HG02642 (cell line): ENCODE data around the gene GLYR1.
"Not testable (repeated sequence)": the region's sequence is repeated elsewhere in the genome, so short reads cannot be mapped to it uniquely, and the experiment has no call there.

ENCODE experiments used
- ATAC-seq: cut with Tn5 transposase; IDR thresholded peaks from one replicate; pipeline ENCODE4 v1.9.1; 2021; ENCODE audit warnings: mild to moderate bottlenecking; ENCODE audit not compliant: unreplicated experiment, poor library complexity

Gene GLYR1

GRCh38 chr16:4846901-4847773 lies at the start of gene GLYR1, which contains the start of gene UBN1:
GLYR1 (minus strand) TSS chr16:4847288; CDS start chr16:4847265, 23 bp downstream.
UBN1 (plus strand) TSS chr16:4847481; CDS start chr16:4852918, 5,437 bp downstream.
- ATAC-seq: peak; percentile 89

DNA sequence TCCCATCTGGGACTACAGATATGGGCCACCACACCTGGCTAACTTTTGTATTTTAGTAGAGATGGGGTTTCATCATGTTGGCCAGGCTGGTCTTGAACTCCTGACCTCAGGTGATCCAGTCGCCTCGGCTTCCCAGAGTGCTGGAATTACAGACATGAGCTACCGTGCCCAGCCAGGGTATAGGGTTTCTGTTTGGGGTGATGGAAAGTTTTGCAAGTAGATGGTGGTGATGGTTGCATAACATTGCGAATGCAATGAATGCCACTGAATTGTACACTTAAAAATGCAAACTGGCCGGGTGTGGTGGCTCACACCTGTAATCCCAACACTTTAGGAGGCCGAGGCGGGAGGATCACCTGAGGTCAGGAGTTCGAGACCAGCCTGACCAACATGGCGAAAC lies 49.7 kb upstream of the GLYR1 start:
- not testable (repeated sequence) for ATAC-seq

DNA sequence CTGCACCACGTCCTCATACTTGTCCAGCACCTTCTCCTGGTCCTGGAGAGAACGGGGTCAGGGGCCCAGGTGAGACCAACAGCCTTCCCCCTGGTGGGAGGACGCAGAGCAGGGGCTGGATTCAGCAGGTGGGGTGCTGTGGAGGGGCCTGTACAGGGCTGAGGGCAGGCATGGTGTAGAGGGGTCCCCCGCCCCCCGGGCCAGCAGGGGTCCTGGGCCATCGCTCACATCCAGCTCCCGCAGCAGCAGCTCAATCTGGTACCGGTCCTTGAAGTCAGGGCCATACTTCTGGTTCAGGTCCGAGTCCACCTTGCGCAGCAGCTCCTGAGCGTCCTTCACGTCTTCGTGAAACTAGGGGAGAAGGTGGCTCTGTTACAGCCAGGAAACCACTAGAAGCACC lies 48.3 kb upstream of the GLYR1 start:
- no peak for ATAC-seq

DNA sequence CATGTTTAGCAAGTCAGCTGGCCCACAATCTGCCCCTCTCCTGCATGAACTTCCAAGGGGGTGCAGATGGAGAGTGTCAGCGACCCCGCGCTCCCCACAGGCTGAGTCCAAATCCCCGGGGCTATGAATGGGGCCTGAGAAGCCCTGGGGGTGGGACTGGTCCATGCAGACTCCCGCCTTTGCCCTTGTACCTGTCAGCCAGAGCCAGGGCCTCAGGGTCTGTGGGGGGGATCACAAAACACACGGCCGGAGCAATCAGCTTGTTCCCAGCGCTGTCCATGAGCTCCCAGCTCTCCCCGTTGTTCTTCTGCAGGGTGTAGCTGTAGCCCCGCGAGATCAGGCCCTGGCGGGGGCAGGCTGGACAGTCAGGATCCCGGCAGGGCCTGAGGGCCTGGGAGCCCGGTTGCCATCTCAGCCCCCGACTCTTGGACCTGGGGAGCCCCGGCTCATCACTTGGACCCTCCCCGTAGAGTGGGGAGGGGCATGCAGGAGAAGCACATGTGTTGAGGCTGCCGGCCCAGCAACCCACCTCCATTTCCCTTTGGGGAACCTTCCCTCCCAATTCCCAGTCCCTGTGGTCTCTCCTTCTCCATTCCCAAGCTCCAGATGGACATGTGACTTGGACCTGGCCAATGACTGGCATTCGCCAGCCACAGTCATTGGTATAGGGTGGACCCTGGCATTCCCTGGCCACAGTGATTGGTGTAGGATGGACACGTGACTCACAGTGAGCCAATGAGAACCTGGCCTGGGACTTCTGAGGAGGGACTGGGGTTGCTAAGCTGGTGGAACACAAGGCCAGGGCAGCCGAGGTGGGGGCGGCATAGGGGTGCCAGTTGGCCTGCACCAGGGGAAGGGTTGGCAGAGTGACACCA lies 47.4 kb upstream of the GLYR1 start:
- no peak for ATAC-seq

DNA sequence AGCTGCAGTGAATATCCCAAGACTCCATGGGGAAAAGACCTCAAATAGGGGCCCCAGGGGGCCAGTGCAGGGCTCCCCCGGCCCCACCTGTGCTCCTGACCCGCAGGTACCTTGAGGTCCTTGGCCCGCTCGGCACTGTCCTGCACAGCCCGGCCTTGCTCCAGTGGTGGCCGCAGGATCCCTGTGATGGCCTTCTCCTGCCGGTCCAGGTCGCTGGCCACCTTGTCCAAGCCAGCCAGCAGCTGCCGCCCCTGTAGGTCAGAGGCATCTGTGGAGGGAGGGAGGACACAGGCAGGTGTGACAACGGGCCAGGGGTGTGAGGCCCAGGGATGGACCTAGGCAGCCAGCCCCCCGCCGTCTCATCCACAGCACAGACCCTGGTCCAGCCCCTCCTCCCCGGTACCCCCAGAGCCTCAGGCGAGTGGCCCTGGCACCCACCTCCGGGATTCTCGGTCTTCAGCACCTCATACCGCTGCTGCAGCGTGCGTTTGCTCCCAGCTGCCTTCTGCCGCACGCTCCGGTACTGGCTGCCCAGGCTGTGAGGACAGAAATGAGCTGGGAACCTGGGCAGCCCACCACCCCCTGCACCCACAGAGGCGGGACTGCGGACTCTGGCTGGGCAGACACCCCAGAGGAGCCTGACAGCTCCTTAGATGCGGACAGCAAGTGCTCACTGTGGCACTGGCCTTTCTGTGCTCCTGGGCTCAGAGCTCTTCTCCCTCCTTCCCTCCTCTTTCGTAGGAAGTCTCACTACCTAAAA lies 46.2 kb upstream of the GLYR1 start:
- no peak for ATAC-seq

DNA sequence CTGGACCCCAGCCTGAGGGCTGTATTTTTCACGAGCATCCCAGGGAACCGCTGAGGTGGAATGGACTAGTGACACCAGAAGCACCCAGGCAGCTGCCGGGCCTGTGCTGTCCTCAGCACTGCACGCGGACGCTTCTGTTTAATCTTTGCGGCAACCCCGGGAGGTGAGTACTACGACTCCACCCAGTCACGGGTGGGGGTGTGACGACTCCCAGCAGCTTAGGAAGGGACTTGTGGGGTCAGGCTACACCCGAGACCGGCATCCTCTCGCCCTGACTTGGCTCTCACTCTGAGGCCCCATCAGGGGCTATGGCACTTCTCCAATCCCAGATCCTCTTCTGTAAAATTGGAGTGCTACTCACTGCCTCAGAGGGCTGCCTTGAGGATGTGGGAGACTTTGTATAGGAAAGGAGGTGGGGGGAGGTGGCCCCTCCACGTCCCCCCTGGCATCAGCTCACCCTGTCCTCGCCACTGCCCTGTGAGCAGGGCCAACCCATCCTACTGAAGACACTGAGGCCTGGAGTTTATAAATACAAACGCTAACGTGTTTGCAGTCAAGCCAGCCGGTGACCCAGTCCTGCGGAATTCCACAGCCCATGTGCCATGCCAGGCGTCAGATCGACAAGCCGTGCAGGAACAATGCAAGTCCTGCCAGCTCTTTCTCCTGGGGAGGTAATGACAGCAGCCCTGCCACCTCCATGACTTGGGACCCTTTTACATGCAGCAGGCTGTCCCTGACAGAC lies 45.4 kb upstream of the GLYR1 start:
- ATAC-seq: no peak

GRCh38 chr16:4891886-4892216 lies 44.8 kb upstream of the GLYR1 start:
- ATAC-seq: no peak

DNA sequence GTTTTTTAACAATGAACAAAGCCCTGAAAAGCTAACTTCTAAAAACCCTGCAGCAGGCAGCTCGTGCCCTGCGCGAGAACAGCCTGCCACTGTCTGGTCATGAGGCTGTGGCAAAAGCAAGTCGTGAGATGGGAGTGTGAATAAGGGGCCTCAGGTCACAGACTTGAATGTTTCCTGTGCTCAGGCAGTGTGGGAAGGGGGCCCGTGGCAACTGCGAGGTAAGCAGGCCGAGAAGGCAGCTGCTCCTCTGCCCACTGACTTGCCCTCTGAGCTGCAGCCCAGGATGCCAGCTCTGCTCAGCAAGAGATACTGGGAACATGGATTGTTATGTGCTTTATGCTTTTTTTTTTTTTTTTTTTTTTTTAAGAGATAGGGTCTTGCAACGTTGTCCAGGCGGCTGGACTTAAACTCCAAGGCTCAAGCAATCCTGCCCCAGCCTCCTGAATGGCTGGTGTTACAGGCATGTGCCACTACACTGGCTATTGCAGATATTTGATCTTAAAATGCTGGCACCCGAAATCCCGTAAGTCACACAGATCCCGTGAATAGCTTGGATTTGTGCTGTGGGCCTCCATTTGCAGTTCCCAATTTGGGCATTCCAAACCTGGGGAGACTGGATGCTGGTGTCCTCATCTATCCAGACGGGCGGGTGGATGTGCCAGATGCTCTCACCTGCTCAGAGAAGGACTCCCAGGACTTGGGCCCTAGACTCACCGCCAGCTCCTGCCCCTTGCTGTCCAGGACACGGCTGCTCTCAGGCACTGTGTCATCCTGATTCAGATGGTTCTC lies 44.2 kb upstream of the GLYR1 start:
- ATAC-seq: no peak

DNA sequence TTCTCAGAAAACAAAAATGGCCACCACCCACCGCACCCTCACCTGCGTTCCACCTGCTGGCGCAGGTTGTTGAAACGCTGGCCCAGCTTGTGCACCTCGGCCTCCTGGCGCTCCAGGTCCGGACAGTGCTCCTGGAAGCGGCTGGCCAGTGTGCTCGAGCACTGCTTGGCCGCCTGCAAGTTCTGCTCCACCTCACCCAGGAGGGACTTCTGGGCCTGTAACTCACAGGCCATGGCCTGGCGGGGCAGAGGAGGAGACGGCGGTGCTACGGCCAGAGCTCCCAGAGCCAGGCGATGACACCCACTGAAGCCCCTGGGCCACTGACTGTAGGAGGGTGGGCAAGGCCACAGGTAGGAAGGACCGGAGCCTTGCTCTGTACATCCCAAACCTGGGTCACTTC lies 43.6 kb upstream of the GLYR1 start:
- ATAC-seq: no peak

- no peak for ATAC-seq
These were observed 42.9 kb upstream of the GLYR1 start for GRCh38 chr16:4890026-4890425.

GRCh38 chr16:4888428-4889135 lies 41.5 kb upstream of the GLYR1 start:
- ATAC-seq: no peak

DNA sequence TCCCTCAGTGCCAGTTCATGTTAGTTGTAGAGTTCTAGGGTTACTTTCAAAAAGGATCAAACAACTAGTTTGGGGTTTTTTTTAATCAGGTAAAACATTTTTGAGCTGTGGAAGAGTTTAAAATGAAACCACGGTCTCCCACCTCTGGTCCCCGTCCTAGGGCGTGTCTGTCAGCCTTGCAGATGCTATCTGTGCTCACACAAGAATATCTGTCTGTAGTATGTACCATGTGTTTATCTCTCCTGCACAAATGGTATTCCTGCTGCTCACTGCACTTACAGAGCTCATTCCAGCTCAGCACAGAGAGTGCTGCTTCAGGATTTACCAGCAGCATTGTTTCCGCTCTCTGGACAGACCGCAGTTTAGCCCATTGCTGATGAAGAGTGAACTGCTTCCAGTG lies 39.1 kb upstream of the GLYR1 start:
- no peak for ATAC-seq

- ATAC-seq: no peak
These were observed 38.1 kb upstream of the GLYR1 start for GRCh38 chr16:4884972-4885874.

- ATAC-seq: no peak
These were observed 37.1 kb upstream of the GLYR1 start for GRCh38 chr16:4884209-4884608.

GRCh38 chr16:4883501-4883900 lies 36.4 kb upstream of the GLYR1 start:
- ATAC-seq: no peak

DNA sequence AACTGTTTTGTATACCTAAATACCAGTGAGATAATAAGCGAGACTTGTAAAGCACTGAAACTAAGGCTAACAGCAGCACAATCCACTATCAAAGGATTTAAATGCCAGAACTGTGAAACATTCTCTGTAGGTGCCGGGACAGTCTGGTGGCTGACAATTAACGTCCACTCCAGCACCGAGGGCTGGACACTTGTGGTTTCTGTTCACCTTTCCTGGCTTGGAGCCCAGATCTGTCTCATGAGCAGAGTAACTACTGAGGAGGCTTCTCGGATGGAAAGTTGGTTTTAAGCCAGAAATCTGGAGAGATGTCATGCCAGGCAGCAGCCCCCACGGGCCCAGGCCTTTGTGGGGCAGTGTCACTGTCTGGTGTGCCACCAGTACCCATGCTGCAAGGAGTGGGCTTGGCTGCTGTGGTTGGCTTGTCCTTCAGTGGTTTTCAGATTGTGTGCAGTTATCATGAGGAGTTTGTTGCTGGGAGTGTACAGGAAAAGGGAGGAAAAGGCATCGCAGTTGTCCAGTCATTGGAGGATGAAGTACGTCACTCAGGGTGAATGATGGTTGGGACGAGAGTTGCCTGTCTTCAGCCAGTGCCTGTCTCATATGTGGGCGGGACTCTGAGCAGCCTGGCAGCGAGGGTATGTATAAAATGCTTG lies 35.7 kb upstream of the GLYR1 start:
- ATAC-seq: no peak

GRCh38 chr16:4882000-4882632 lies 35.0 kb upstream of the GLYR1 start:
- no peak for ATAC-seq
